Lower lobe of right lung (tissue), 2 donors: Measurements from ENCODE around the gene FOXM1. TPM values are rescaled to one million over a fixed set of nuclear protein-coding genes. Genes with fewer than 3 reads are reported as not detected.

ENCODE experiments used
- ATAC-seq, 2 donors: fragments of 200-7000 bp; cut with Tn5 transposase; one replicate each; pipeline ENCODE4 v1.9.1; 2020 to 2022; ENCODE audit warnings: mild to moderate bottlenecking in 2 of 2, moderate library complexity in 2 of 2
- DNase-seq: peaks from one replicate; pipeline ENCODE4 v3.0.0-alpha.2; 2020
- H3K27ac ChIP-seq: fragments of 200-600 bp; one replicate; pipeline ENCODE4 v1.8.0; 2022
- H3K27me3 ChIP-seq: fragments of 200-600 bp; one replicate; pipeline ENCODE4 v1.8.0; 2022; ENCODE audit warnings: low read depth
- H3K36me3 ChIP-seq: fragments of 200-600 bp; one replicate; pipeline ENCODE4 v1.8.0; 2022; ENCODE audit warnings: mild to moderate bottlenecking
- H3K4me1 ChIP-seq: fragments of 200-600 bp; one replicate; pipeline ENCODE4 v1.8.0; 2022
- H3K4me3 ChIP-seq: fragments of 200-600 bp; one replicate; pipeline ENCODE4 v1.8.0; 2022; ENCODE audit warnings: mild to moderate bottlenecking
- H3K9me3 ChIP-seq: fragments of 200-600 bp; one replicate; pipeline ENCODE4 v1.8.0; 2022
- CTCF ChIP-seq: fragments of 200-600 bp; IDR thresholded peaks from one replicate; pipeline ENCODE4 v1.8.0; 2022; ENCODE audit warnings: antibody characterized with exemption, mild to moderate bottlenecking
- intact Hi-C: fragments of 100-400 bp; cut with DNase I; formaldehyde crosslinking; loops from one replicate; pipeline ENCODE4 v1.11.0; 2022
- total RNA-seq: library from RNA; stranded (reverse); fragmentation: NEBNext Ultra II Directional; extraction: Animal tissue kit (Norgen Biotek cat#: 25700); gene quantifications from one replicate; pipeline ENCODE4 v1.2.1, GENCODE V29; 2021
- donor health status: DM: no; HTN: yes; CAD: no; lungs with severe emphysema.

The FOXM1 gene
- total RNA-seq, 1 donor from 2014 or later: 3.2 TPM

DNA sequence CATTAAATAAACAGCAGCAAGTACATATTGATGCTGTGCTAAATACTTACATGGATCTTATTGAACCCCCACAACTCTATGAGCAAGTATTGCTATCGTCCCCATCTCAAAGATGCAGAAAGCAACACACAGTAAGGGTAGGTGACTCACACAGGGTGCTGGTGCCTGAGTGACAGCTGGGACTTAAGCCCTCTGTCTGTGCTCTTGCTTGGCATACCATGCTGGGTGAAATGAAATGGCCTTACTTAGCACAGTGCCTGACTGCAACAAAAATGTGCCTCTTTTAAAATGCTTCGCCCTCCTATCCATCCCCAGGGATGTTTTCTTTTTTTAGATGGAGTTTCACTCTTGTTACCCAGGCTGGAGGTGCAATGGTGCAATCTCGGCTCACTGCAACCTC lies 20.9 kb downstream of the FOXM1 start:
- no peaks in the 10 kb centered on the region for H3K36me3 ChIP-seq

DNA sequence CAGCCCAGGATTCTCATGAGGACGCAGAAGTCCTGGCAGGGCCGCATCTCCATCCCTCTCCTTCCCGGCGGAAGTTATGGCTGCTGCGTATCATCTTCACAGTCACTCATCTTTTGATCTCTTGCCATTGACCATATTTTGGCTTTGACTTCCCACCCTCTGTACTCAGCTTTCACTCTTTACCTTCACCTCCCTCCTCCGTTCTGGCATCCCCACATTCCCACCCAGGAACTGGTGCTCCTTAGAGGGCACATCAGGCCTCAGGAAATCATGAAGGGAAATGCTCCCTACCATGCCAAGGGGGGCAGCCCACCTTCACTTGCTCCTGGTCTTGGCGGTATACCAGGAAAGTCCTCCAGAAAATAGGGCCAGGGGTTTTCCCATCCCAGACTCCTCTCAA lies 21.4 kb downstream of the FOXM1 start:
- Histone ChIP-seq H3K4me1 (no peaks in the 10 kb centered on the region), H3K4me3 (no peak overlapping the region), H3K9me3 (no peaks in the 10 kb centered on the region), H3K27ac (no peak overlapping the region), H3K36me3 (no peaks in the 10 kb centered on the region), H3K27me3 (no peaks in the 10 kb centered on the region)
- no peak for TF ChIP-seq CTCF
- no peak for ATAC-seq
- intact Hi-C loops: no loop called here
- DNase-seq: no peak

More for the DNA sequence above, 20.9 kb downstream of the FOXM1 start:
- Histone ChIP-seq H3K4me3 (no peak overlapping the region), H3K9me3 (no peaks in the 10 kb centered on the region), H3K27ac (no peak overlapping the region), H3K4me1 (no peaks in the 10 kb centered on the region), H3K27me3 (no peaks in the 10 kb centered on the region)
- TF ChIP-seq CTCF: no peak
- intact Hi-C loops: no loop called here
- no peak for DNase-seq
- ATAC-seq: no peak

- H3K4me1 ChIP-seq: no peaks in the 10 kb centered on the region
- H3K27me3 ChIP-seq: no peaks in the 10 kb centered on the region
- H3K4me3 ChIP-seq: no peak overlapping the region
- ATAC-seq (no peak), DNase-seq (no peak)
- H3K27ac ChIP-seq: no peak overlapping the region
- intact Hi-C loops: no loop called here
- no peaks in the 10 kb centered on the region for H3K36me3 ChIP-seq
- no peaks in the 10 kb centered on the region for H3K9me3 ChIP-seq
- no peak for TF ChIP-seq CTCF
These were observed 22.1 kb downstream of the FOXM1 start for GRCh38 chr12:2854669-2855453.

GRCh38 chr12:2853626-2854025 lies 23.3 kb downstream of the FOXM1 start:
- no peaks in the 10 kb centered on the region for H3K9me3 ChIP-seq
- peak; percentile 88 to 89 for ATAC-seq
- no peaks in the 10 kb centered on the region for H3K27me3 ChIP-seq
- intact Hi-C loops: no loop called here
- no peaks in the 10 kb centered on the region for H3K4me1 ChIP-seq
- H3K27ac ChIP-seq: no peak overlapping the region
- no peaks in the 10 kb centered on the region for H3K36me3 ChIP-seq
- TF ChIP-seq CTCF: peak; percentile 79
- no peak overlapping the region for H3K4me3 ChIP-seq
- peak; percentile 84 for DNase-seq

DNA sequence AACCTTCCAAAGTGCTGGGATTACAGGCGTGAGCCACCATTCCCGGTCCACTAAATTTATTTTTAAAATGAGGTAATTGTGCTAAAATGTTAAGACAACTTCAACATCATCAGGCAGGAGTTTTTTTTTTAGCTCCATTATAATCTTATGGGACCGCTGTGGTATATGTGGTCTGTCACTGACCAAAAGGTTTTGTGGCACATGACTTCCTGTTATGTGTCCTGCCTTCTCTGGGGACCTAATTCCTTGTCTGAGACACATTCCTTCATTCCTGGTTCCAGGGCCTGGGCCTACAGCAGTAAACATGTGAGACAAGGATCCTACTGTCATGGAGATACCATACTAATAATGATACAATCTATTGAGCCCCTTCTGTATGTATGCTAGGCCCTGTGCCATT lies 25.0 kb downstream of the FOXM1 start:
- DNase-seq (no peak), ATAC-seq (no peak)
- intact Hi-C loops: no loop called here
- Histone ChIP-seq H3K9me3 (no peaks in the 10 kb centered on the region), H3K4me1 (no peaks in the 10 kb centered on the region), H3K36me3 (peaks cover 4% of the 10 kb centered on the region), H3K27ac (no peak overlapping the region), H3K27me3 (no peaks in the 10 kb centered on the region), H3K4me3 (no peak overlapping the region)
- no peak for TF ChIP-seq CTCF
